ENCODE measurements around the gene MED10. TPM values are rescaled to one million over a fixed set of nuclear protein-coding genes. Genes with fewer than 3 reads are reported as not detected.

MED10 gene
- total RNA-seq, 5 donors from 2014 or later (not counting 1 experiment from before 2014, with no cell fraction given) = 53.9 to 65.6 (median 58.2) TPM

GRCh38 chr5:6418679-6419276 lies 40.4 kb upstream of the MED10 start:
- H3K27ac ChIP-seq (ENCODE audit: low read length) = no peak overlapping the region
- WGBS (ENCODE audit: insufficient coverage) = 92% methylated on average over 2 of the region's 3 CpGs
- CTCF ChIA-PET = no interaction called here
- no peak overlapping the region for H3K4me3 ChIP-seq (ENCODE audit: control insufficient read depth in 1 of 2, extremely low read depth in 1 of 2, low read length in 1 of 2)
- H3K36me3 Mint-ChIP-seq = no peaks in the 10 kb centered on the region
- no peak overlapping the region for H3K4me3 Mint-ChIP-seq
- H3K9me3 ChIP-seq = no peaks in the 10 kb centered on the region
- peaks cover 4 to 28% of the 10 kb centered on the region in 2 donors for H3K27me3 Mint-ChIP-seq
- no peak for ATAC-seq (replicated peaks in 1 of 4)
- no peaks in the 10 kb centered on the region for H3K9me3 Mint-ChIP-seq
- no peak overlapping the region for H3K27ac Mint-ChIP-seq
- H3K36me3 ChIP-seq (ENCODE audit: control insufficient read depth in 2 of 2, extremely low read depth in 1 of 2, insufficient read depth in 1 of 2, low read length in 1 of 2) = no peaks in the 10 kb centered on the region
- POLR2A ChIA-PET = no interaction called here
- no peak for DNase-seq
- peaks cover 0 to 10% of the 10 kb centered on the region in 2 experiments for H3K27me3 ChIP-seq (replicated peaks in 1 of 2; ENCODE audit: control insufficient read depth in 2 of 2, extremely low read depth in 1 of 2, insufficient read depth in 2 of 2, low read length in 1 of 2)
- H3K4me1 Mint-ChIP-seq = no peaks in the 10 kb centered on the region
- no peaks in the 10 kb centered on the region for H3K4me1 ChIP-seq (ENCODE audit: control insufficient read depth in 1 of 2, extremely low read depth in 1 of 2, insufficient read depth in 2 of 2, low read length in 2 of 2)

DNA sequence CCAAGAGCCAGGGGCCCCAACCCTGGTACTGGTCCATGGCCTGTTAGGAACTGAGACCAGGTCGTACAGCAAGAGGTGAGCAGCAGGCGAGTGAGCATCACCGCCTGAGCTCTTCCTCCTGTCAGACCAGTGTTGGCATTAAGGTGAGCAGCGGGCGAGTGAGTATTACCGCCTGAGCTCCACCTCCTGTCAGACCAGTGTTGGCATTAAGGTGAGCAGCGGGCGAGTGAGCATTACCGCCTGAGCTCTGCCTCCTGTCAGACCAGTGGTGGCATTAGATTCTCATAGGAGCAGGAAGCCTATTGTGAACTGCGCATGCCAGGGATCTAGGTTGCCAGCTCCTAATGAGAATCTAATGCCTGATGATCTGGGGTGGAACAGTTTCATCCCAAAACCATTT lies 39.3 kb upstream of the MED10 start:
- no peaks in the 10 kb centered on the region for H3K9me3 Mint-ChIP-seq
- H3K36me3 Mint-ChIP-seq = no peaks in the 10 kb centered on the region
- Histone ChIP-seq H3K9me3 (no peaks in the 10 kb centered on the region), H3K36me3 (ENCODE audit: control insufficient read depth in 2 of 2, extremely low read depth in 1 of 2, insufficient read depth in 1 of 2, low read length in 1 of 2) (no peaks in the 10 kb centered on the region), H3K27ac (ENCODE audit: low read length) (no peak overlapping the region), H3K4me3 (ENCODE audit: control insufficient read depth in 1 of 2, extremely low read depth in 1 of 2, low read length in 1 of 2) (no peak overlapping the region), H3K27me3 (replicated peaks in 1 of 2; ENCODE audit: control insufficient read depth in 2 of 2, extremely low read depth in 1 of 2, insufficient read depth in 2 of 2, low read length in 1 of 2) (peaks cover 0 to 7% of the 10 kb centered on the region in 2 experiments), H3K4me1 (ENCODE audit: control insufficient read depth in 1 of 2, extremely low read depth in 1 of 2, insufficient read depth in 2 of 2, low read length in 2 of 2) (no peaks in the 10 kb centered on the region)
- no peaks in the 10 kb centered on the region for H3K4me1 Mint-ChIP-seq
- 88% methylated on average over 4 of the region's 10 CpGs for WGBS (ENCODE audit: insufficient coverage)
- peaks cover 4 to 28% of the 10 kb centered on the region in 2 donors for H3K27me3 Mint-ChIP-seq
- ATAC-seq (replicated peaks in 1 of 4) (no peak), DNase-seq (no peak)
- no peak overlapping the region for H3K4me3 Mint-ChIP-seq
- ChIA-PET POLR2A (no interaction called here), CTCF (no interaction called here)
- no peak overlapping the region for H3K27ac Mint-ChIP-seq

DNA sequence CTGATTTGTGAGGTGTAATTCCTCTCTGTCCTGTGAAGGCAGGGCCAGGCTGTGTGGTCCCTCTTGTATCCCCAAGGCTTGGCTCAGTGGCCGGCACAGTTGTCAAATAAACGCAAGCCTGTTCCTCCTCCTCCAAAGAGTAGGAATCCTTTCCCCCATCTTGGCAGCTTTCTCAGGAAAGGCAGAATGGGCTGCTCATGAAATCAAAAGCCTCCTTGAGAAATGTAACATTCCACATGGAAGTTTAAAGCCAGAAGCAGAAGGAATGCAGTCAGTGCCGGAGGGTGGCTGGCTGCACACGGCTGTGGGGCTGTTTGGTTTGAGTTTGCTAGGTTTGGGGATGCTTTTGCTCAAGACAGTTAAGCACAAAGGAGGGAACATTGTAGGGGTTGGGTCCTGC lies 34.5 kb upstream of the MED10 start:
- H3K4me3 Mint-ChIP-seq = no peak overlapping the region
- H3K9me3 Mint-ChIP-seq = no peaks in the 10 kb centered on the region
- no peak overlapping the region for H3K4me3 ChIP-seq (ENCODE audit: control insufficient read depth in 1 of 2, extremely low read depth in 1 of 2, low read length in 1 of 2)
- ATAC-seq (replicated peaks in 1 of 4) = no peak
- WGBS (ENCODE audit: insufficient coverage) = 80% methylated on average over 4 of the region's 4 CpGs
- H3K9me3 ChIP-seq = no peaks in the 10 kb centered on the region
- POLR2A ChIA-PET = no interaction called here
- no peak overlapping the region for H3K27ac Mint-ChIP-seq
- no peaks in the 10 kb centered on the region for H3K36me3 ChIP-seq (ENCODE audit: control insufficient read depth in 2 of 2, extremely low read depth in 1 of 2, insufficient read depth in 1 of 2, low read length in 1 of 2)
- no peak overlapping the region for H3K27ac ChIP-seq (ENCODE audit: low read length)
- H3K27me3 Mint-ChIP-seq = peaks cover 3 to 14% of the 10 kb centered on the region in 2 donors
- CTCF ChIA-PET = no interaction called here
- peaks cover 0 to 8% of the 10 kb centered on the region in 2 experiments for H3K27me3 ChIP-seq (replicated peaks in 1 of 2; ENCODE audit: control insufficient read depth in 2 of 2, extremely low read depth in 1 of 2, insufficient read depth in 2 of 2, low read length in 1 of 2)
- no peaks in the 10 kb centered on the region for H3K4me1 Mint-ChIP-seq
- H3K4me1 ChIP-seq (ENCODE audit: control insufficient read depth in 1 of 2, extremely low read depth in 1 of 2, insufficient read depth in 2 of 2, low read length in 2 of 2) = no peaks in the 10 kb centered on the region
- H3K36me3 Mint-ChIP-seq = no peaks in the 10 kb centered on the region
- DNase-seq = no peak

GRCh38 chr5:6411141-6411540 lies 32.8 kb upstream of the MED10 start:
- no peak for DNase-seq
- peaks cover 8 to 18% of the 10 kb centered on the region in 2 donors for H3K27me3 Mint-ChIP-seq
- no peaks in the 10 kb centered on the region for H3K9me3 Mint-ChIP-seq

DNA sequence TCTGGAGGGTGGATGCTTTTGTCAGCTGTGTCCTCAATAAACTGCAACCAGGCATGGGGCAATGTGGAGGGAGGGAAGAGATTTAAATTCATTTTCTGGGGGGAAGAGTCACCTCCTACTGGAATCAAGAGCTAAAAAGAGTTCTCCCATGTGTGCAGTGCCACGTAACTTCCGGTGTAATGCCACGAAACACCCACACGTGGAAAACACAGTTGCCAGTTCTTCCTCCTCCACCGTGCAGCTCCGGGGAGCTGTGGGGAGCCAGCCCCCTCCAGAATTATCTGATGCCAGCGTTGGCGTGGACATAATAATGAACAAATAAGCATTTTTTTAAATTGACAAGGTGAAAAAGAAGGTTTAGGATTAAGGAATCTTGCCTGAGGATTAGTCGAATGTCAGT lies 32.1 kb upstream of the MED10 start:
- H3K27ac ChIP-seq (ENCODE audit: low read length) = no peak overlapping the region
- H3K36me3 ChIP-seq (ENCODE audit: control insufficient read depth in 2 of 2, extremely low read depth in 1 of 2, insufficient read depth in 1 of 2, low read length in 1 of 2) = no peaks in the 10 kb centered on the region
- ChIA-PET CTCF (no interaction called here), POLR2A (no interaction called here)
- H3K27me3 Mint-ChIP-seq = peaks cover 8 to 18% of the 10 kb centered on the region in 2 donors
- no peaks in the 10 kb centered on the region for H3K36me3 Mint-ChIP-seq
- no peaks in the 10 kb centered on the region for H3K4me1 Mint-ChIP-seq
- H3K27me3 ChIP-seq (replicated peaks in 1 of 2; ENCODE audit: control insufficient read depth in 2 of 2, extremely low read depth in 1 of 2, insufficient read depth in 2 of 2, low read length in 1 of 2) = peaks cover 0 to 12% of the 10 kb centered on the region in 2 experiments
- no peak overlapping the region for H3K4me3 Mint-ChIP-seq
- H3K27ac Mint-ChIP-seq = no peak overlapping the region
- H3K4me1 ChIP-seq (ENCODE audit: control insufficient read depth in 1 of 2, extremely low read depth in 1 of 2, insufficient read depth in 2 of 2, low read length in 2 of 2) = no peaks in the 10 kb centered on the region
- H3K9me3 ChIP-seq = no peaks in the 10 kb centered on the region
- H3K4me3 ChIP-seq (ENCODE audit: control insufficient read depth in 1 of 2, extremely low read depth in 1 of 2, low read length in 1 of 2) = no peak overlapping the region
- ATAC-seq (replicated peaks in 1 of 4) = no peak
- H3K9me3 Mint-ChIP-seq = no peaks in the 10 kb centered on the region
- 83% methylated on average over 4 of the region's 9 CpGs for WGBS (ENCODE audit: insufficient coverage)
- DNase-seq = no peak

More at GRCh38 chr5:6411141-6411540, 32.8 kb upstream of the MED10 start:
- ChIA-PET CTCF (no interaction called here), POLR2A (no interaction called here)
- H3K27ac Mint-ChIP-seq = no peak overlapping the region
- ATAC-seq (replicated peaks in 1 of 4) = no peak
- H3K9me3 ChIP-seq = no peaks in the 10 kb centered on the region
- no peak overlapping the region for H3K27ac ChIP-seq (ENCODE audit: low read length)
- H3K4me1 Mint-ChIP-seq = no peaks in the 10 kb centered on the region
- H3K4me3 Mint-ChIP-seq = no peak overlapping the region
- H3K36me3 Mint-ChIP-seq = no peaks in the 10 kb centered on the region
- H3K27me3 ChIP-seq (replicated peaks in 1 of 2; ENCODE audit: control insufficient read depth in 2 of 2, extremely low read depth in 1 of 2, insufficient read depth in 2 of 2, low read length in 1 of 2) = peaks cover 0 to 12% of the 10 kb centered on the region in 2 experiments
- no peaks in the 10 kb centered on the region for H3K36me3 ChIP-seq (ENCODE audit: control insufficient read depth in 2 of 2, extremely low read depth in 1 of 2, insufficient read depth in 1 of 2, low read length in 1 of 2)
- H3K4me3 ChIP-seq (ENCODE audit: control insufficient read depth in 1 of 2, extremely low read depth in 1 of 2, low read length in 1 of 2) = no peak overlapping the region
- WGBS (ENCODE audit: insufficient coverage) = 94% methylated on average over 15 of the region's 15 CpGs
- H3K4me1 ChIP-seq (ENCODE audit: control insufficient read depth in 1 of 2, extremely low read depth in 1 of 2, insufficient read depth in 2 of 2, low read length in 2 of 2) = no peaks in the 10 kb centered on the region

GRCh38 chr5:6408627-6409446 lies 30.5 kb upstream of the MED10 start:
- ATAC-seq (replicated peaks in 1 of 4) (no peak), DNase-seq (no peak)
- Mint-ChIP-seq H3K36me3 (no peaks in the 10 kb centered on the region), H3K27me3 (peaks cover 8 to 18% of the 10 kb centered on the region in 2 donors), H3K9me3 (no peaks in the 10 kb centered on the region), H3K27ac (no peak overlapping the region), H3K4me3 (no peak overlapping the region), H3K4me1 (no peaks in the 10 kb centered on the region)
- Histone ChIP-seq H3K36me3 (ENCODE audit: control insufficient read depth in 2 of 2, extremely low read depth in 1 of 2, insufficient read depth in 1 of 2, low read length in 1 of 2) (no peaks in the 10 kb centered on the region), H3K27ac (ENCODE audit: low read length) (no peak overlapping the region), H3K4me1 (ENCODE audit: control insufficient read depth in 1 of 2, extremely low read depth in 1 of 2, insufficient read depth in 2 of 2, low read length in 2 of 2) (no peaks in the 10 kb centered on the region), H3K4me3 (ENCODE audit: control insufficient read depth in 1 of 2, extremely low read depth in 1 of 2, low read length in 1 of 2) (no peak overlapping the region), H3K27me3 (replicated peaks in 1 of 2; ENCODE audit: control insufficient read depth in 2 of 2, extremely low read depth in 1 of 2, insufficient read depth in 2 of 2, low read length in 1 of 2) (peaks cover 0 to 15% of the 10 kb centered on the region in 2 experiments), H3K9me3 (no peaks in the 10 kb centered on the region)
- ChIA-PET POLR2A (no interaction called here), CTCF (interaction anchor here in 1 of 2 donors (0.6 kb wide), 1 partner anchor 37 kb away, joined by 3 read pairs; no protein-coding TSS in a partner anchor)
- 51% methylated on average over 4 of the region's 8 CpGs for WGBS (ENCODE audit: insufficient coverage)
